HG03064 (cell line): Measurements from ENCODE around the gene CHURC1.
A peak's percentile ranks its signal among the peaks of the same experiment; 100 is the strongest.
"Not testable (repeated sequence)": the region's sequence is repeated elsewhere in the genome, so short reads cannot be mapped to it uniquely, and the experiment has no call there.

Experiments
- ATAC-seq: cut with Tn5 transposase; IDR thresholded peaks from one replicate; pipeline ENCODE4 v1.9.1; 2021; ENCODE audit warnings: low read depth; ENCODE audit not compliant: unreplicated experiment

Gene CHURC1

GRCh38 chr14:64906022-64906421, 8.2 kb upstream of the CHURC1 start:
- ATAC-seq: no peak

GRCh38 chr14:64910847-64911495, 3.3 kb upstream of the CHURC1 start:
- ATAC-seq: no peak

GRCh38 chr14:64912261-64912660, 2.0 kb upstream of the CHURC1 start:
- ATAC-seq: no peak

GRCh38 chr14:64913477-64913876, 778 bp upstream of the CHURC1 start:
- ATAC-seq: not testable (repeated sequence)

- no peak for ATAC-seq
Measured at GRCh38 chr14:64915029-64915424, 772 bp downstream of the CHURC1 start.

- ATAC-seq: no peak
Measured at GRCh38 chr14:64915797-64916196, 1.5 kb downstream of the CHURC1 start.

GRCh38 chr14:64918216-64918615, 4.0 kb downstream of the CHURC1 start:
- no peak for ATAC-seq

- no peak for ATAC-seq
Measured at GRCh38 chr14:64919215-64919614, 5.0 kb downstream of the CHURC1 start.

- ATAC-seq: no peak
Measured at GRCh38 chr14:64919618-64920017, 5.4 kb downstream of the CHURC1 start.

- ATAC-seq: no peak
Measured at GRCh38 chr14:64920465-64920864, 6.2 kb downstream of the CHURC1 start.

GRCh38 chr14:64923015-64923414, 8.8 kb downstream of the CHURC1 start:
- ATAC-seq: no peak

GRCh38 chr14:64926398-64926995, 12.2 kb downstream of the CHURC1 start:
- ATAC-seq: no peak

- ATAC-seq: no peak
Measured at GRCh38 chr14:64927031-64927430, 12.8 kb downstream of the CHURC1 start.

- peak; percentile 79 for ATAC-seq
Measured at GRCh38 chr14:64928239-64929013, 14.2 kb downstream of the CHURC1 start.

- no peak for ATAC-seq
Measured at GRCh38 chr14:64929014-64929359, 14.7 kb downstream of the CHURC1 start.

GRCh38 chr14:64930085-64930843, 16.0 kb downstream of the CHURC1 start:
- no peak for ATAC-seq

- ATAC-seq: no peak
Measured at GRCh38 chr14:64931123-64931522, 16.9 kb downstream of the CHURC1 start.

- ATAC-seq: no peak
Measured at GRCh38 chr14:64932231-64932630, 18.0 kb downstream of the CHURC1 start.

GRCh38 chr14:64934338-64934929, 20.2 kb downstream of the CHURC1 start:
- no peak for ATAC-seq

GRCh38 chr14:64935508-64935907, 21.3 kb downstream of the CHURC1 start:
- no peak for ATAC-seq
